ENCODE results near the gene PUSL1. TPM values are rescaled to one million over a fixed set of nuclear protein-coding genes. Genes with fewer than 3 reads are reported as not detected.

PUSL1 gene
- total and polyA plus RNA-seq, 2 of the 13 experiments (the other 11 are each of a cell fraction or from before 2014, with no cell fraction given) = 8.3 to 22.2 TPM

DNA sequence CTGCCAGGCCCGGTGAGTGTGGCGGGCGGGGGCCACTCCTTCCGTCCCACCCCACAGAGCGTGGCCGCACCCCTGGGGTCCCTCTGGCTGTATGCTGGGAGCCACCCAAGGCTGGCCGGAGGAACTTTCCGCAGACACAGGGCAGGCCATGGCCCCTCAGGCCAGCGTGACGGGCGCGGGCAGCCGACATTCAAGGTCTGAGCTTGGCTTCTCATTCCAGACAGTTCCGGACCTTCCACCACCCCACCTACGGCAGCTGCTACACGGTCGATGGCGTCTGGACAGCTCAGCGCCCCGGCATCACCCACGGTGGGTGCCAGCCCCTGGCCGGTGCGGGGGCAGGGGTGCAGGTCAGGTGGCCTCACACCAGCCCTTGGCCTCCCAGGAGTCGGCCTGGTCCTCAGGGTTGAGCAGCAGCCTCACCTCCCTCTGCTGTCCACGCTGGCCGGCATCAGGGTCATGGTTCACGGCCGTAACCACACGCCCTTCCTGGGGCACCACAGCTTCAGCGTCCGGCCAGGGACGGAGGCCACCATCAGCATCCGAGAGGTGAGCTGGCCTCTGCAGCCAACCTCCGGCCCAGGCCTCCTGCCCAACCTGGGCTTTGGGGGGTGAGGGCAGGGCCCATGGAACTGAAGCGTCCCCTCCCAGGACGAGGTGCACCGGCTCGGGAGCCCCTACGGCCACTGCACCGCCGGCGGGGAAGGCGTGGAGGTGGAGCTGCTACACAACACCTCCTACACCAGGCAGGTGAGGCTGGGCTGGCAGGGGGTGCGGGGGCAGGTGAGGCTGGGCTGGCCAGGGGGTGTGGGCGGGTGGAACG, 20.9 kb upstream of the PUSL1 start (continued):
- TF ChIP-seq, protein P1, sequence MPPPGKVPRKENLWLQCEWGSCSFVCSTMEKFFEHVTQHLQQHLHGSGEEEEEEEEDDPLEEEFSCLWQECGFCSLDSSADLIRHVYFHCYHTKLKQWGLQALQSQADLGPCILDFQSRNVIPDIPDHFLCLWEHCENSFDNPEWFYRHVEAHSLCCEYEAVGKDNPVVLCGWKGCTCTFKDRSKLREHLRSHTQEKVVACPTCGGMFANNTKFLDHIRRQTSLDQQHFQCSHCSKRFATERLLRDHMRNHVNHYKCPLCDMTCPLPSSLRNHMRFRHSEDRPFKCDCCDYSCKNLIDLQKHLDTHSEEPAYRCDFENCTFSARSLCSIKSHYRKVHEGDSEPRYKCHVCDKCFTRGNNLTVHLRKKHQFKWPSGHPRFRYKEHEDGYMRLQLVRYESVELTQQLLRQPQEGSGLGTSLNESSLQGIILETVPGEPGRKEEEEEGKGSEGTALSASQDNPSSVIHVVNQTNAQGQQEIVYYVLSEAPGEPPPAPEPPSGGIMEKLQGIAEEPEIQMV (CRISPR knock-in tag; IDR thresholded peaks at IDR 0.05; ENCODE audit: low read depth) = peak; percentile 91
- TF ChIP-seq, protein P2, sequence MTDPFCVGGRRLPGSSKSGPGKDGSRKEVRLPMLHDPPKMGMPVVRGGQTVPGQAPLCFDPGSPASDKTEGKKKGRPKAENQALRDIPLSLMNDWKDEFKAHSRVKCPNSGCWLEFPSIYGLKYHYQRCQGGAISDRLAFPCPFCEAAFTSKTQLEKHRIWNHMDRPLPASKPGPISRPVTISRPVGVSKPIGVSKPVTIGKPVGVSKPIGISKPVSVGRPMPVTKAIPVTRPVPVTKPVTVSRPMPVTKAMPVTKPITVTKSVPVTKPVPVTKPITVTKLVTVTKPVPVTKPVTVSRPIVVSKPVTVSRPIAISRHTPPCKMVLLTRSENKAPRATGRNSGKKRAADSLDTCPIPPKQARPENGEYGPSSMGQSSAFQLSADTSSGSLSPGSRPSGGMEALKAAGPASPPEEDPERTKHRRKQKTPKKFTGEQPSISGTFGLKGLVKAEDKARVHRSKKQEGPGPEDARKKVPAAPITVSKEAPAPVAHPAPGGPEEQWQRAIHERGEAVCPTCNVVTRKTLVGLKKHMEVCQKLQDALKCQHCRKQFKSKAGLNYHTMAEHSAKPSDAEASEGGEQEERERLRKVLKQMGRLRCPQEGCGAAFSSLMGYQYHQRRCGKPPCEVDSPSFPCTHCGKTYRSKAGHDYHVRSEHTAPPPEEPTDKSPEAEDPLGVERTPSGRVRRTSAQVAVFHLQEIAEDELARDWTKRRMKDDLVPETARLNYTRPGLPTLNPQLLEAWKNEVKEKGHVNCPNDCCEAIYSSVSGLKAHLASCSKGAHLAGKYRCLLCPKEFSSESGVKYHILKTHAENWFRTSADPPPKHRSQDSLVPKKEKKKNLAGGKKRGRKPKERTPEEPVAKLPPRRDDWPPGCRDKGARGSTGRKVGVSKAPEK (CRISPR knock-in tag; IDR thresholded peaks at IDR 0.05; ENCODE audit: borderline replicate concordance) = no peak
- TF ChIP-seq BRCA1 (CRISPR knock-in tag; IDR thresholded peaks at IDR 0.05) = 0 out of 2 replicates have a peak, but pooled peaks have one; percentile 38
- TF ChIP-seq ZSCAN22 (CRISPR knock-in tag; IDR thresholded peaks at IDR 0.05) = no peak
- TF ChIP-seq POLR2AphosphoS2 (IDR thresholded peaks at IDR 0.05; ENCODE audit: low read depth, low read length) = no peak
- TF ChIP-seq, protein P3, sequence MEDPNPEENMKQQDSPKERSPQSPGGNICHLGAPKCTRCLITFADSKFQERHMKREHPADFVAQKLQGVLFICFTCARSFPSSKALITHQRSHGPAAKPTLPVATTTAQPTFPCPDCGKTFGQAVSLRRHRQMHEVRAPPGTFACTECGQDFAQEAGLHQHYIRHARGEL (CRISPR knock-in tag; IDR thresholded peaks at IDR 0.05) = no peak
- TF ChIP-seq ZNF644 (CRISPR knock-in tag; IDR thresholded peaks at IDR 0.05; ENCODE audit: low read depth) = no peak
- no peak for TF ChIP-seq ZNF816 (CRISPR knock-in tag; IDR thresholded peaks at IDR 0.05; ENCODE audit: borderline replicate concordance)
- TF ChIP-seq, protein P4, sequence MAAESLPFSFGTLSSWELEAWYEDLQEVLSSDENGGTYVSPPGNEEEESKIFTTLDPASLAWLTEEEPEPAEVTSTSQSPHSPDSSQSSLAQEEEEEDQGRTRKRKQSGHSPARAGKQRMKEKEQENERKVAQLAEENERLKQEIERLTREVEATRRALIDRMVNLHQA (CRISPR knock-in tag; IDR thresholded peaks at IDR 0.05) = no peak
- TF ChIP-seq ZNF83 (CRISPR knock-in tag; IDR thresholded peaks at IDR 0.05; ENCODE audit: borderline replicate concordance) = peak; percentile 57; the same call in 1 of the 2 replicates
- no peak for TF ChIP-seq CHCHD3 (CRISPR knock-in tag; IDR thresholded peaks at IDR 0.05)
- TF ChIP-seq ZNF674 (CRISPR knock-in tag; IDR thresholded peaks at IDR 0.05; ENCODE audit: low read depth) = no peak
- TF ChIP-seq ERF (CRISPR knock-in tag; IDR thresholded peaks at IDR 0.05) = peak; percentile 28; the same call in 1 of the 2 replicates
- TF ChIP-seq FOXM1 (CRISPR knock-in tag; IDR thresholded peaks at IDR 0.05) = no peak
- TF ChIP-seq GATA4 (IDR thresholded peaks at IDR 0.05; ENCODE audit: borderline replicate concordance, low read depth) = no peak
- TF ChIP-seq ZNF138 (CRISPR knock-in tag; IDR thresholded peaks at IDR 0.05; ENCODE audit: low read depth) = no peak
- TF ChIP-seq ATF7 (IDR thresholded peaks at IDR 0.05) = no peak
- TF ChIP-seq ATF7 (CRISPR knock-in tag; IDR thresholded peaks at IDR 0.05) = no peak
- no peak for TF ChIP-seq XRCC5 (optimal IDR thresholded peaks at IDR 0.05; ENCODE audit: low read length)
- no peak for TF ChIP-seq GTF3A (CRISPR knock-in tag; conservative IDR thresholded peaks at IDR 0.05)
- TF ChIP-seq, protein P5, sequence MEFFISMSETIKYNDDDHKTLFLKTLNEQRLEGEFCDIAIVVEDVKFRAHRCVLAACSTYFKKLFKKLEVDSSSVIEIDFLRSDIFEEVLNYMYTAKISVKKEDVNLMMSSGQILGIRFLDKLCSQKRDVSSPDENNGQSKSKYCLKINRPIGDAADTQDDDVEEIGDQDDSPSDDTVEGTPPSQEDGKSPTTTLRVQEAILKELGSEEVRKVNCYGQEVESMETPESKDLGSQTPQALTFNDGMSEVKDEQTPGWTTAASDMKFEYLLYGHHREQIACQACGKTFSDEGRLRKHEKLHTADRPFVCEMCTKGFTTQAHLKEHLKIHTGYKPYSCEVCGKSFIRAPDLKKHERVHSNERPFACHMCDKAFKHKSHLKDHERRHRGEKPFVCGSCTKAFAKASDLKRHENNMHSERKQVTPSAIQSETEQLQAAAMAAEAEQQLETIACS (CRISPR knock-in tag; IDR thresholded peaks at IDR 0.05) = no peak
- no peak for TF ChIP-seq HNRNPK (IDR thresholded peaks at IDR 0.05; ENCODE audit: low read depth, low read length, poor library complexity, severe bottlenecking)
- no peak for TF ChIP-seq CCAR2 (optimal IDR thresholded peaks at IDR 0.05; ENCODE audit: low read depth, low read length)

All from HepG2 (cell line).